Measurements from ENCODE around the gene NINJ2.
A peak's percentile ranks its signal among the peaks of the same experiment; 100 is the strongest.

Gene NINJ2

GRCh38 chr12:673849-674248 lies 10.6 kb upstream of the NINJ2 start:
- no peak for DNase-seq (ENCODE audit: low read depth)

- no peak for DNase-seq (ENCODE audit: low read depth)
These were observed 6.3 kb upstream of the NINJ2 start for GRCh38 chr12:669576-669945.

GRCh38 chr12:668090-668481 lies 4.8 kb upstream of the NINJ2 start:
- DNase-seq (ENCODE audit: low read depth) = no peak

- no peak for DNase-seq (ENCODE audit: low read depth)
These were observed 3.6 kb upstream of the NINJ2 start for GRCh38 chr12:666766-667308.

- no peak for DNase-seq (ENCODE audit: low read depth)
These were observed 2.8 kb upstream of the NINJ2 start for GRCh38 chr12:666066-666465.

- DNase-seq (ENCODE audit: low read depth) = no peak
These were observed 1.5 kb upstream of the NINJ2 start for GRCh38 chr12:664779-665092.

- no peak for DNase-seq (ENCODE audit: low read depth)
These were observed 982 bp upstream of the NINJ2 start for GRCh38 chr12:664075-664778.

- DNase-seq (ENCODE audit: low read depth) = no peak
These were observed 516 bp downstream of the NINJ2 start for GRCh38 chr12:662566-663292.

- no peak for DNase-seq (ENCODE audit: low read depth)
These were observed 1.3 kb downstream of the NINJ2 start for GRCh38 chr12:661720-662486.

- no peak for DNase-seq (ENCODE audit: low read depth)
These were observed 4.1 kb downstream of the NINJ2 start for GRCh38 chr12:659090-659683.

GRCh38 chr12:650983-651382 lies 12.3 kb downstream of the NINJ2 start:
- no peak for DNase-seq (ENCODE audit: low read depth)

GRCh38 chr12:647385-648085 lies 15.7 kb downstream of the NINJ2 start:
- no peak for DNase-seq (ENCODE audit: low read depth)

- no peak for DNase-seq (ENCODE audit: low read depth)
These were observed 16.5 kb downstream of the NINJ2 start for GRCh38 chr12:646442-647384.

- no peak for DNase-seq (ENCODE audit: low read depth)
These were observed 17.6 kb downstream of the NINJ2 start for GRCh38 chr12:645563-646071.

GRCh38 chr12:644818-645552 lies 18.3 kb downstream of the NINJ2 start:
- no peak for DNase-seq (ENCODE audit: low read depth)

- no peak for DNase-seq (ENCODE audit: low read depth)
These were observed 19.0 kb downstream of the NINJ2 start for GRCh38 chr12:644303-644639.

- DNase-seq (ENCODE audit: low read depth) = peak; percentile 17
These were observed 19.6 kb downstream of the NINJ2 start for GRCh38 chr12:643475-644302.

- peak; percentile 87 for DNase-seq (ENCODE audit: low read depth)
These were observed 20.4 kb downstream of the NINJ2 start for GRCh38 chr12:642633-643474.
